Astrocyte of the cerebellum (primary cell): ENCODE data around the gene KIF25.
"Not testable (repeated sequence)": the region's sequence is repeated elsewhere in the genome, so short reads cannot be mapped to it uniquely, and the experiment has no call there.

Experiments
- DNase-seq: peaks from one replicate; pipeline ENCODE4 v3.0.0-alpha.2; 2011; ENCODE audit warnings: low read depth
- H3K4me3 ChIP-seq: 2 replicates; pipeline ENCODE4 v1.5.1; 2011; ENCODE audit warnings: mild to moderate bottlenecking, low read depth, low read length, moderate library complexity
- in situ Hi-C: cut with HindIII; loops from 2 replicates; pipeline ENCODE4 v1.10.0; 2017; ENCODE audit warnings: low sequenced_read_pairs
- TF ChIP-seq, protein P1 (sequence below): IDR thresholded peaks from 2 replicates; pipeline ENCODE4 v1.5.1; 2012; ENCODE audit warnings: low read length, low read depth, moderate library complexity, mild to moderate bottlenecking; ENCODE audit errors: missing control alignments

KIF25 gene

GRCh38 chr6:167973148-167973885 is 24.2 kb upstream of the KIF25 start:
- no peak overlapping the region for H3K4me3 ChIP-seq
- in situ Hi-C loops: no loop called here
- TF ChIP-seq, protein P1, sequence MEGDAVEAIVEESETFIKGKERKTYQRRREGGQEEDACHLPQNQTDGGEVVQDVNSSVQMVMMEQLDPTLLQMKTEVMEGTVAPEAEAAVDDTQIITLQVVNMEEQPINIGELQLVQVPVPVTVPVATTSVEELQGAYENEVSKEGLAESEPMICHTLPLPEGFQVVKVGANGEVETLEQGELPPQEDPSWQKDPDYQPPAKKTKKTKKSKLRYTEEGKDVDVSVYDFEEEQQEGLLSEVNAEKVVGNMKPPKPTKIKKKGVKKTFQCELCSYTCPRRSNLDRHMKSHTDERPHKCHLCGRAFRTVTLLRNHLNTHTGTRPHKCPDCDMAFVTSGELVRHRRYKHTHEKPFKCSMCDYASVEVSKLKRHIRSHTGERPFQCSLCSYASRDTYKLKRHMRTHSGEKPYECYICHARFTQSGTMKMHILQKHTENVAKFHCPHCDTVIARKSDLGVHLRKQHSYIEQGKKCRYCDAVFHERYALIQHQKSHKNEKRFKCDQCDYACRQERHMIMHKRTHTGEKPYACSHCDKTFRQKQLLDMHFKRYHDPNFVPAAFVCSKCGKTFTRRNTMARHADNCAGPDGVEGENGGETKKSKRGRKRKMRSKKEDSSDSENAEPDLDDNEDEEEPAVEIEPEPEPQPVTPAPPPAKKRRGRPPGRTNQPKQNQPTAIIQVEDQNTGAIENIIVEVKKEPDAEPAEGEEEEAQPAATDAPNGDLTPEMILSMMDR: no peak
- DNase-seq: no peak

DNA sequence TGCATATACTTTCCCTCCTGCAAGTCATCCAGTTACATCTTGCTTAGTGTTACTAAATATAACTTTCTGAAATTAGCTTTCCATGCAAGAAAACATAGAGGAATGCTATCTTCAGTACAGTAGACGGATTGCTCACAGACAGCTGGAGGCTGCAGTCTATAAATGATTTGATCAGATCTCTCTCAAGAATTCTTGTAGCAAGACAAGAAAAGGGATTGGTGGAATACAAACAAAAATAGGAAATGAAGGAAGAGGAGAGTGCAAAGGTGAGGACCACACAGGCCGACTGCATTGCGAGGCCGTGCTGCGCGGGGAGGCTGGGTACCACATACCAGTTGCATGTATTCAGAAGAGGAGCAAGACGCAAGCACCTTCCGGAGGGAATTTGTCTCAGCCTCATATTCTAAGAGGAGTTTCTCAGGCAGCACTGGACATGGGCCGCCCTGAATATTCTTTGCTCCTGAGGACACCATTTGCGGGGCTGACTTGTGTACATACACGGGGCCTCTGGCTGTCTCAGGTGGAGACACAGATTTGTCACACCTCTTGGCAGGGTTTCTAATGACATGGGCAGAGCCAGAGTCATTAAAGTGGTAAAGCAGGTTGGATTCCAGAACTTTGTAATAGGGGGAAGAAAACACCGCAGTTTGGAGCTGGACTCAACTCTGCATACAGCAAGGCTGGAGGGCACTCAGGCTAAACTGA is 22.7 kb upstream of the KIF25 start:
- DNase-seq: no peak
- no peak overlapping the region for H3K4me3 ChIP-seq
- in situ Hi-C loops: no loop called here
- TF ChIP-seq, protein P1: no peak

- TF ChIP-seq, protein P1: no peak
- in situ Hi-C loops: no loop called here
- H3K4me3 ChIP-seq: no peak overlapping the region
- DNase-seq: no peak
Measured at GRCh38 chr6:167975458-167975857, 22.0 kb upstream of the KIF25 start.

DNA sequence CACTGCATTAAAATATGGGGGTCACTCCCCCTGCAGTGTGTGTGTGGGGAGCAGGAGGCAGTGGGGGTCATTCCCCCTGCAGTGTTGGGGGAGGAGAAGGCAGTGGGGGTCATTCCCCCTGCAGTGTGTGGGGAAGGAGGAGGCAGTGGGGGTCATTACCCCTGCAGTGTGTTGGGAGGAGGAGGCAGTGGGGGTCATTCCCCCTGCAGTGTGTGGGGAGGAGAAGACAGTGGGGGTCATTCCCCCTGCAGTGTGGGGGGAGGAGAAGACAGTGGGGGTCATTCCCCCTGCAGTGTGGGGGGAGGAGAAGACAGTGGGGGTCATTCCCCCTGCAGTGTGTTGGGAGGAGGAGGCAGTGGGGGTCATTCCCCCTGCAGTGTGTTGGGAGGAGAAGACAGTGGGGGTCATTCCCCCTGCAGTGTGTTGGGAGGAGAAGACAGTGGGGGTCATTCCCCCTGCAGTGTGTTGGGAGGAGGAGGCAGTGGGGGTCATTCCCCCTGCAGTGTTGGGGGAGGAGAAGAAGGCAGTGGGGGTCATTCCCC is 21.3 kb upstream of the KIF25 start:
- H3K4me3 ChIP-seq, in situ Hi-C loops, DNase-seq: not testable (repeated sequence)

- H3K4me3 ChIP-seq: no peak overlapping the region
- no peak for DNase-seq
- TF ChIP-seq, protein P1: no peak
- in situ Hi-C loops: no loop called here
Measured at GRCh38 chr6:167976708-167977107, 20.8 kb upstream of the KIF25 start.

- in situ Hi-C loops: no loop called here
- no peak overlapping the region for H3K4me3 ChIP-seq
- DNase-seq: no peak
- TF ChIP-seq, protein P1: no peak
Measured at GRCh38 chr6:167977717-167978467, 19.6 kb upstream of the KIF25 start.

DNA sequence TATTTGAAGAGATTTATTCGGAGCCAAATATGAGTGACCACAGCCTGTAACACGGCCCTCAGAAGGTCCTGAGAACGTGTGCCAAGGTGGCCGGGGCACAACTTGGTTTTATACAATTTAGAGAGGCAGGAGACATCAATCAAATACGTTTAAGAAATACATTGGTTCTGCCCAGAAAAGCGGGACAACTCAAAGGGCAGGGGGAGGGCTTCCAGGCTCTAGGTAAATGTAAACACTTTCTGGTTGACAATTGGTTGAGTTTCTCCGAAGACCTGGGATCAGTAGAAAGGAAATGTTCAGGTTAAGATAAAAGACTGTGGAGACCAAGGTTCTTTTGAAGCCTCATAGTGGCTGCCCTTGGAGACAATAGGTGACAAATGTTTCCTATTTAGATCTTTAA is 18.9 kb upstream of the KIF25 start:
- DNase-seq: no peak
- TF ChIP-seq, protein P1: no peak
- in situ Hi-C loops: no loop called here
- no peak overlapping the region for H3K4me3 ChIP-seq
